DND-41 (cell line): Measurements from ENCODE around the gene PDAP1.

Source experiments
- EZH2 ChIP-seq: IDR thresholded peaks from 3 replicates; pipeline ENCODE4 v1.6.1; 2012; ENCODE audit warnings: borderline replicate concordance, low read depth, mild to moderate bottlenecking, moderate library complexity, low read length, inconsistent platforms; ENCODE audit not compliant: severe bottlenecking
- TF ChIP-seq, protein P1 (sequence below): IDR thresholded peaks from 2 replicates; pipeline ENCODE4 v1.5.1; 2012; ENCODE audit warnings: borderline replicate concordance, low read length, moderate library complexity, mild to moderate bottlenecking; ENCODE audit not compliant: poor library complexity, severe bottlenecking; ENCODE audit errors: extremely low read depth

DNA sequence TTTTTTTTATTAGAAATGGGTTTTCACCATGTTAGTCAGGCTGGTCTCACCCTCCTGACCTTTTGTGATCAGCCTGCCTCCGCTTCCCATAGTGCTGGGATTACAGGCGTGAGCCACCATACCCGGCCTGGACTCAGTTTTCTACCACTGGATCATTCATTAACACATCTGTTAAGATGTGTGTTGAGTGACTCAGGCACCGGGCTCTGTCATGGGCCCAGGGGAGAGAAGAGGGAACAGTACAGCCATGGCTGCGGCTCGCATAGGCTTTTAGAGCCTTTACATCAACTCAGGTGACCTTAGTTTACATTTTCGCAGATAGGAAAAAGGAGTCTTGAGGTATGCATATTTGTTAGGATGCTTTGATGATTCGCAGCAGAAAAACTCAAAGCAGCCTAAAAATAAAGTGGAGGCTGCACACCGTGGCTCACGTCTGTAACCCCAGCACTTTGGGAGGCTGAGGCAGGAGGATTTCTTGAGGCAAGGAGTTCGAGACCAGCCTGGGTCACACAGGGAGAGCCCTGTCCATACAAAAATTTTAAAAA lies 36.9 kb downstream of the PDAP1 start:
- TF ChIP-seq, protein P1, sequence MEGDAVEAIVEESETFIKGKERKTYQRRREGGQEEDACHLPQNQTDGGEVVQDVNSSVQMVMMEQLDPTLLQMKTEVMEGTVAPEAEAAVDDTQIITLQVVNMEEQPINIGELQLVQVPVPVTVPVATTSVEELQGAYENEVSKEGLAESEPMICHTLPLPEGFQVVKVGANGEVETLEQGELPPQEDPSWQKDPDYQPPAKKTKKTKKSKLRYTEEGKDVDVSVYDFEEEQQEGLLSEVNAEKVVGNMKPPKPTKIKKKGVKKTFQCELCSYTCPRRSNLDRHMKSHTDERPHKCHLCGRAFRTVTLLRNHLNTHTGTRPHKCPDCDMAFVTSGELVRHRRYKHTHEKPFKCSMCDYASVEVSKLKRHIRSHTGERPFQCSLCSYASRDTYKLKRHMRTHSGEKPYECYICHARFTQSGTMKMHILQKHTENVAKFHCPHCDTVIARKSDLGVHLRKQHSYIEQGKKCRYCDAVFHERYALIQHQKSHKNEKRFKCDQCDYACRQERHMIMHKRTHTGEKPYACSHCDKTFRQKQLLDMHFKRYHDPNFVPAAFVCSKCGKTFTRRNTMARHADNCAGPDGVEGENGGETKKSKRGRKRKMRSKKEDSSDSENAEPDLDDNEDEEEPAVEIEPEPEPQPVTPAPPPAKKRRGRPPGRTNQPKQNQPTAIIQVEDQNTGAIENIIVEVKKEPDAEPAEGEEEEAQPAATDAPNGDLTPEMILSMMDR, result no peak
- no peak for TF ChIP-seq EZH2
